ENCODE data around the gene GALNT12. TPM values are rescaled to one million over a fixed set of nuclear protein-coding genes. Genes with fewer than 3 reads are reported as not detected.

GALNT12 gene
- total RNA-seq, 2 experiments from 2014 or later = 10.2 to 12.7 TPM

DNA sequence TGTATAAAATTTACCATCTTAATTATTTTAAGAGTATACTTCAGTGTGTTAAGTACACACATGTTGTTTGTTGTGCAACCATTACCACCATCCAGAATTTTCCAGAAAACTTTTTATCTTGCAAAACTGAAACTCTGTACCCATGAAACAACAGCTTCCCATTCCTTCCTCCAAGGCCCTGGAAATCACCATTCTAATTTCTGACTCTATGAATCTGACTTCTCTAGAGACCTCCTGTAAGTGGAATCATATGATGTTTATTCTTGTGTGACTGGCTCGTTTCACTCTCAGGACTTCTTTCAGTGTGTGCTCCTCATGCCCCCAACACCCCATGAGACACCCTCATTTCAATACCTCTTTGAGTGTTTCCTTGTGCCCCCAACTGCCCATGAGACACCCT, 75.8 kb downstream of the GALNT12 start:
- CTCF ChIA-PET = no interaction called here
- intact Hi-C loops (cut with DNase I, micrococcal nuclease) = no loop called here

DNA sequence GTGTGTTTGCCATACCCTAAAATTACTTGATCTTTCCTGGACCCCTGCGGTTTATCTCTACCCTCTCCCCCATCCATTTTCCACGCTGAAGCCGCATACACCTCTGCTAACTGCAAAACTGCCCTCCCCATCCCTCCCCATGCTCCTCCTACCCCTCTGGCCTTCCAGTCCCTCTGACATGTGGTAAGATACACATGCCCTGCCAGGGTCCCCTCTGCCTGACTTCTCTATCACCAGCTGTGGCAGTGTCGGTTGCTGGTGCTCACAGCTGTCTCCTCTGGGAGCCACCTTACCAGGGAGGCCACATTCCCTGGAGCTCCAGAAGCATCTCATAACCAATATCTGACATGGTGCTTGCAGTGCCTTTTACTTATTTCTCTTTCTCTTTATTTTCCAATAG, 77.4 kb downstream of the GALNT12 start:
- POLR2A ChIA-PET = no interaction called here
- Mint-ChIP-seq H3K4me3 (no peak overlapping the region), H3K27ac (no peak overlapping the region), H3K4me1 (no peaks in the 10 kb centered on the region), H3K27me3 (peaks cover 19% of the 10 kb centered on the region), H3K36me3 (ENCODE audit: low read depth) (no peaks in the 10 kb centered on the region), H3K9me3 (ENCODE audit: low read depth) (no peaks in the 10 kb centered on the region)
- DNase-seq (no peak), ATAC-seq (no peak)
- CTCF ChIA-PET = no interaction called here
- intact Hi-C loops (cut with DNase I, micrococcal nuclease) = no loop called here

More for the DNA sequence above, 75.8 kb downstream of the GALNT12 start:
- Mint-ChIP-seq H3K27ac (no peak overlapping the region), H3K9me3 (ENCODE audit: low read depth) (no peaks in the 10 kb centered on the region), H3K27me3 (peaks cover 18% of the 10 kb centered on the region), H3K4me1 (no peaks in the 10 kb centered on the region), H3K36me3 (ENCODE audit: low read depth) (no peaks in the 10 kb centered on the region), H3K4me3 (no peak overlapping the region)
- POLR2A ChIA-PET = no interaction called here
- no peak for DNase-seq
- ATAC-seq = no peak

DNA sequence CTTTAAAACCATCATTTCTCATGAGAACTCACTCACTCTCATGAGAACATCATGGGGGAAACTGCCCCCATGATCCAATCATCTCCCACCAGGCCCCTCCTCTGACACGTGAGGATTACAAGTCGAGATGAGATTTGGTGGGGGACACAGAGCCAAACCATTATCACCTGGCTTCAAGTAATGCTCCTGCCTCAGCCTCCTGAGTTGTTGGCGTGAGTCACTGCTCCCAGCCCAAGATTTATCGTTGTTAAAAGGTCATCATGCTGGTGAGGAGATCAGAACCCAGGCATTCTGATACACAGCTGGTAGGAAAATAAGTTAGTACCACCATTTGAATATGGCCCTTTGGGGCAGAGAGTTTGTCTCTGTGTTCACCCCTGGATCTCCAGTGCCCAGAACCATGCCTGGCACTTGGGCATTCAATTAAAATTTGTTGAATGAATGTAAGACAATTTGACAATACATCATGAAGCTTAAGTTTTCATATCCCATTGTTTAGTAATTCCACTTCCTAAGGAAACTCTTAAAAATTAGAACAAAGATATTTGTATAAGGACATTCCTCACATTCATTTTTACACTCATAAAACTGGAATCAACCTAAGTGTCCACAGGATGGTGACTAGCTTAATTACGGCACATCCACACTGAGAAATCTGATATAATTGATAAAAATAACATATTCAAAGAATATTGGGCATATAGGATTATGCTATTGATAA, 78.3 kb downstream of the GALNT12 start:
- no peak overlapping the region for H3K27ac Mint-ChIP-seq
- intact Hi-C loops (cut with DNase I, micrococcal nuclease) = no loop called here
- ATAC-seq = no peak
- CTCF ChIA-PET = no interaction called here
- POLR2A ChIA-PET = no interaction called here
- no peaks in the 10 kb centered on the region for H3K9me3 Mint-ChIP-seq (ENCODE audit: low read depth)
- no peak for DNase-seq
- H3K4me1 Mint-ChIP-seq = no peaks in the 10 kb centered on the region
- H3K36me3 Mint-ChIP-seq (ENCODE audit: low read depth) = no peaks in the 10 kb centered on the region
- no peak overlapping the region for H3K4me3 Mint-ChIP-seq
- H3K27me3 Mint-ChIP-seq = peaks cover 23% of the 10 kb centered on the region

DNA sequence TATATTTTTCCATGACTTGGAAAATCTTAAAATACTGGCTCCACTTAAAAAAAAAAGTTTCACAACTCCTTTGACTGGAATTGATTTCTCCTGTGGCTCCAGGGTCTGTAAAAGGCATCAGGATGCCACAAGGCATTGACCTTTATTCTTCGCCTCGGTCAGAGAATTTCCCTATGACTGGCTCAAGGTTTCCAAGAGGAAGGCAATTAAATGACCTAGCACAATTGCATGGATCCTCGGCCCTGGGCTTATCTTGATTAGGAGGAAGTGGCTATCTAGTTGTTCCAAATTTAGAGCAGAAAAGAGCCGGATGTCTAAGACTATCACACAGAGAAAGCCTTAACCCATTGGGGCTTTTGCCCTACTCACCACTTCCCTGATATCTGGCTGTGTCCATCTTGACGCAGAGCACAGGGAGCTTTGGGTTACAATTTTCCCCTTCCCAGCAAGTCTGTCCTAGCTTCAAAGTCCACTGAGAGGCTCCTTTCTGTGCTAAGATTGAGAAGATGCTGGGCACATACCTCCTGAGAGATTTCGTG, 79.3 kb downstream of the GALNT12 start:
- H3K4me3 Mint-ChIP-seq = no peak overlapping the region
- no peaks in the 10 kb centered on the region for H3K4me1 Mint-ChIP-seq
- ATAC-seq = no peak
- ChIA-PET POLR2A (no interaction called here), CTCF (no interaction called here)
- no peaks in the 10 kb centered on the region for H3K36me3 Mint-ChIP-seq (ENCODE audit: low read depth)
- intact Hi-C loops (cut with DNase I, micrococcal nuclease) = no loop called here
- DNase-seq = no peak
- no peaks in the 10 kb centered on the region for H3K9me3 Mint-ChIP-seq (ENCODE audit: low read depth)
- no peak overlapping the region for H3K27ac Mint-ChIP-seq
- H3K27me3 Mint-ChIP-seq = peaks cover 21% of the 10 kb centered on the region

DNA sequence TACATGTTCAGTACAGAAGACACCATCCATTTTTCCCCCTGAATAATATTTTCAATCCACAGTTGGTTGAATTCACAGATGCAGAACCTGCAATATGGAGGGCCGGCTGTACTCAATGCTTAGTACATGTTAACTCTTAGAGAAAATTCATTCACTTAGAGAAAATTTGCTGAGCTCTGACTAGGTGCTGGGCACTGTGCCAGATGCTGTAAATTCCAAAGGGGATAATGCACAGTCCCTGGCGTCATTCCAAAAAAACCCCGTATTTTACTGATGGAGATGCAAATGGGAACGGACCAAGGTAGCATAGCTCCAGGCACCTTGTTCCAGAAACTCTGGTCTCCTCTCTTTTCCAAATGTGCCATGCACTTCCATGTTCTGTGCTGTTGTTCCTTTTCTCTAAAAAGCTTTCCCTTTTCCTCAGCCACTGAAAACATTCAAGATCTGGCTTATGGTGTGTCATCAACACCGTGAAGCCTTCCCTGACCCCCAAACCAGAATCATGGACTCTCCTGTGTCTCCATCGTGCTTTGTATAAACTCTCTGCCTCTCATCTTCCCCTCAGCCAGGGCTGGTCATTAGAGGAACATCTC, 80.5 kb downstream of the GALNT12 start:
- Mint-ChIP-seq H3K4me1 (no peaks in the 10 kb centered on the region), H3K27me3 (peaks cover 15% of the 10 kb centered on the region), H3K9me3 (ENCODE audit: low read depth) (no peaks in the 10 kb centered on the region), H3K27ac (no peak overlapping the region), H3K36me3 (ENCODE audit: low read depth) (no peaks in the 10 kb centered on the region), H3K4me3 (no peak overlapping the region)
- no peak for DNase-seq
- POLR2A ChIA-PET = no interaction called here
- ATAC-seq = no peak
- intact Hi-C loops (cut with DNase I, micrococcal nuclease) = no loop called here
- CTCF ChIA-PET = no interaction called here

DNA sequence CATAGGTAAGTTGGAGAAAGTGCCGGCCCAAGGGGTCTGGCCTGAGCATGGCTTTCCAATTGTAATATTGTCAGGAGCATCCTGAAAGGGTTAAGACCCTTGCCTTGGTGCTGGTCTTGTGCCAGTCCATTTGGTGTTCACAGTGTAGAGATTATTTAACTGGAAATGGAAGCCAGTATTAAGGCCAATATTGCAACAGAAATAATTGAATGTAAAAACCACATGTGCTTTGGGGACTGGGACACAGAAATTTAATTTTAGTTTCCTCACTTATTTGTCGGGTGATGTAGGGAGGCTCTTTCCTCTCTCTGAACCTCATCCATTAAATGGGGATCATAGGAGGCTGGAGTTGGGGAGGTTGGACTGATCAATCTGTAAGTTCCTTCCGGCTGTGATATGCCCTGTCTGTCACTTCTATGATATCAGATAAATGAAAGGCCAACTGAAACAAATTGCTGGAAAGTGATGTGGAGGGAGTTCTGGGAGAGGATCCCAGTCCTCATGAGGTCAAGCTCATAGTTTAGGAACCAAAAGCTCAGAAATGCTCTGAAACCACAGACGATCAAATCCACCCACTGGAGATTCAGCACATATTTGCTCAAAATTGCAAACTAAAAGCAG, 81.4 kb downstream of the GALNT12 start:
- intact Hi-C loops (cut with DNase I, micrococcal nuclease) = no loop called here
- ATAC-seq (no peak), DNase-seq (no peak)
- POLR2A ChIA-PET = no interaction called here
- H3K27me3 Mint-ChIP-seq = peaks cover 12% of the 10 kb centered on the region
- CTCF ChIA-PET = no interaction called here
- no peak overlapping the region for H3K4me3 Mint-ChIP-seq
- H3K27ac Mint-ChIP-seq = no peak overlapping the region
- no peaks in the 10 kb centered on the region for H3K9me3 Mint-ChIP-seq (ENCODE audit: low read depth)
- H3K36me3 Mint-ChIP-seq (ENCODE audit: low read depth) = no peaks in the 10 kb centered on the region
- no peaks in the 10 kb centered on the region for H3K4me1 Mint-ChIP-seq

DNA sequence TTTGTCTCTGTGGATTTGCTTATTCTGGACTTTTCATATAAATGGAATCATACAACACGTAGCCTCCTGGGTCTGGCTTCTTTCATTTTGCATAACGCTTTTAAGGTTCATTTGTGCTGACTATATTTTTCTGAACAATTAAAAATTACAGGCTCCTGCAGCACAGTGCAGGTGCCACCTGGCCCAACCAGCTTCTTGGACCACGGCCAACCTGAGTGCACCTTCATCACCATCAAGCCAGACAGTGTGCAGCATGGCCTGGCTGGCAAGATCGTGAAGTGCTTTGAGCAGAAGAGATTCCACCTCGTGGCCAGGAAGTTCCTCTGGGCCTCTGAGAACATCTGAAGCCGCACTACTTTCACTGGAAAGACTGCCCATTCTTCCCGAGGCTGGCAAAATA, 82.8 kb downstream of the GALNT12 start:
- ChIA-PET CTCF (no interaction called here), POLR2A (no interaction called here)
- intact Hi-C loops (cut with DNase I, micrococcal nuclease) = no loop called here
- H3K27ac Mint-ChIP-seq = no peak overlapping the region
- H3K4me1 Mint-ChIP-seq = no peaks in the 10 kb centered on the region
- DNase-seq = no peak
- H3K36me3 Mint-ChIP-seq (ENCODE audit: low read depth) = no peaks in the 10 kb centered on the region
- no peak overlapping the region for H3K4me3 Mint-ChIP-seq
- no peaks in the 10 kb centered on the region for H3K9me3 Mint-ChIP-seq (ENCODE audit: low read depth)
- ATAC-seq = no peak
- peaks cover 13% of the 10 kb centered on the region for H3K27me3 Mint-ChIP-seq

DNA sequence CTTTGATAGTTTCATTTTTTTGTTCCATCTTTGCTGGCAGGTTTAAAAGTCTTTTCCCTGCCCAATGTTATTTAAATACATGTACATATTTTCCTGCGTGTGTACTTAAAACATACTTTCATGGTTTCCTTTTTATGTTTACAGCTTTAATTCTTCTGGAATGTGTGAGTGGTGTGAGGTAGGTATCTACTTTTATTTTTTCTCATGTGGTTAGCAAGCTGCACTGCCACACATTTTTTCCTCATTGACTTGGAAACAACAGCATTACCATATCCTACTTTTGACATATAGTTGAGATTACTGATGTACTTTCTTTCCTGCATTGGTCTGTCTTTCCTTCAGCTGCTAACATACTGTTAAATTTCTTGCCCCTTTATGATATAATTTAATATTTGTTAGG, 84.8 kb downstream of the GALNT12 start:
- ChIA-PET POLR2A (no interaction called here), CTCF (interaction anchor here (0.5 to 1.0 kb wide), 5 partner anchors 51 to 290 kb away, joined by 3 to 5 read pairs (median 3); no protein-coding TSS in a partner anchor)
- H3K36me3 Mint-ChIP-seq (ENCODE audit: low read depth) = no peaks in the 10 kb centered on the region
- H3K27me3 Mint-ChIP-seq = peaks cover 21% of the 10 kb centered on the region
- no peak overlapping the region for H3K27ac Mint-ChIP-seq
- ATAC-seq = no peak
- no peaks in the 10 kb centered on the region for H3K4me1 Mint-ChIP-seq
- intact Hi-C loops (cut with DNase I, micrococcal nuclease) = no loop called here
- no peak overlapping the region for H3K4me3 Mint-ChIP-seq
- H3K9me3 Mint-ChIP-seq (ENCODE audit: low read depth) = peaks cover 4% of the 10 kb centered on the region
- no peak for DNase-seq

DNA sequence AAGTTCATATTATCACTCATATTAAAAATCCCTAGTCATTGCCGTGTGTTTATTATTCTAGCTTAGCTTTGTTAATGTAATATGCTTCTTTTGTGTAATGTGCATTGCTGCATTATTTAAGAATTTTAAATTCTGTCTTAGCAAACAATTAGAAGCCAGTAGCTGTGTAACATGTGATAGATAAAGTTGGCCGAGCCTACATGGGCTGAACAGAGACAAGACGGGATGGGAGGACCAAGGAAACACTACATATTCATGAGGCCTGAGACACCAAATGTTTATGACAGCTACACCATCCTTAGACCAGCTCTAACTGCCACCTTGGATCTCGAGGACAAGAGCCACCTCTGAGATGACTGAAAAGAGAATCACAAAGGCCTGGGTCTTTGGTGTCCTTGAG, 85.2 kb downstream of the GALNT12 start:
- peaks cover 4% of the 10 kb centered on the region for H3K9me3 Mint-ChIP-seq (ENCODE audit: low read depth)
- H3K27ac Mint-ChIP-seq = no peak overlapping the region
- no peak overlapping the region for H3K4me3 Mint-ChIP-seq
- no peaks in the 10 kb centered on the region for H3K4me1 Mint-ChIP-seq
- ChIA-PET CTCF (interaction anchor here (0.5 to 0.6 kb wide), 2 partner anchors 71 to 101 kb away, joined by 3 read pairs; no protein-coding TSS in a partner anchor), POLR2A (no interaction called here)
- H3K36me3 Mint-ChIP-seq (ENCODE audit: low read depth) = no peaks in the 10 kb centered on the region
- ATAC-seq = no peak
- intact Hi-C loops (cut with DNase I, micrococcal nuclease) = no loop called here
- DNase-seq = no peak
- peaks cover 21% of the 10 kb centered on the region for H3K27me3 Mint-ChIP-seq

DNA sequence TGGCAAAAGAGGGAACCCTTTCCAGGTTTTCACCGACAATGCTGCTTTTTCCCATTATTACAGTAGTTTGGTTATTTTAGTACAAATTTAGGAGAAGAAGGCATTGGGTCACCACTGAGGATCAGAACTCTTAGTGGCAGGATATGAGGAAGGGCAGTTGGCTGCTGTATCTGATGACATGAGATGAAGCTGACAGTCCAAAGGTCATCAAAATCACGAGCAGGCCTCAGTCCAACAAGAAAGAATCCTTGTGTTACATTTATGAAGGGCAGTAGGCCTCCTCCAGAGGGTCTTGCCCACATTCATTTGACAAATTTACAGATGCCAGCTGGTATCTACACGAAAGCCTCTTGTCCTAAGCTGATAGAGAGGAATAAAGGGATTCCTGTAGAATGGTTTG, 86.7 kb downstream of the GALNT12 start:
- H3K4me1 Mint-ChIP-seq = no peaks in the 10 kb centered on the region
- ATAC-seq = no peak
- H3K27ac Mint-ChIP-seq = no peak overlapping the region
- intact Hi-C loops (cut with DNase I, micrococcal nuclease) = no loop called here
- H3K4me3 Mint-ChIP-seq = no peak overlapping the region
- no peaks in the 10 kb centered on the region for H3K36me3 Mint-ChIP-seq (ENCODE audit: low read depth)
- DNase-seq = no peak
- peaks cover 4% of the 10 kb centered on the region for H3K9me3 Mint-ChIP-seq (ENCODE audit: low read depth)
- peaks cover 20% of the 10 kb centered on the region for H3K27me3 Mint-ChIP-seq
- POLR2A ChIA-PET = no interaction called here
- CTCF ChIA-PET = interaction anchor here (0.8 to 2.4 kb wide), 2 partner anchors 47 to 104 kb away, joined by 5 to 8 read pairs; no protein-coding TSS in a partner anchor

DNA sequence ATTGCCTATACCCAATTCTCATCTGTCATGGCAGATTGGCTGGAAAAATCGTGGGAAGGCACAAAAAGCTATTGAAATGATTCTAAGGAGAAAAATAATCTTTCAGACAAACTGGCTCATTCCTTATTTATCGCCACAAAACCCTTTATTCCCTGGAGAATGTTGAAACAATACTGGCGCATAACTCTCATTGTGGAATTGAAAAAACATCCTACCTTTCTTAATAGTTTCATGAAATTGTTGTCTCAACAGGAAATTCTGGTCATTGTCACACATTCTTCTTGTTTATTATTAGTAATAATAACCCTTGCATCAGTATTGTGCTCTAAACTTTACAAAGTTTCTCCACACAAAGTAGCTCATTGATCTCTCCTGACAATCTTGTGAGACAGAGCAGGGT, 87.3 kb downstream of the GALNT12 start:
- no peak for DNase-seq
- Mint-ChIP-seq H3K4me3 (no peak overlapping the region), H3K27ac (no peak overlapping the region), H3K36me3 (ENCODE audit: low read depth) (no peaks in the 10 kb centered on the region), H3K27me3 (peaks cover 20% of the 10 kb centered on the region), H3K4me1 (peaks cover 3% of the 10 kb centered on the region), H3K9me3 (ENCODE audit: low read depth) (peaks cover 4% of the 10 kb centered on the region)
- intact Hi-C loops (cut with DNase I, micrococcal nuclease) = no loop called here
- no peak for ATAC-seq
- ChIA-PET POLR2A (no interaction called here), CTCF (interaction anchor here (0.8 to 2.4 kb wide), 2 partner anchors 47 to 104 kb away, joined by 5 to 8 read pairs; no protein-coding TSS in a partner anchor)

DNA sequence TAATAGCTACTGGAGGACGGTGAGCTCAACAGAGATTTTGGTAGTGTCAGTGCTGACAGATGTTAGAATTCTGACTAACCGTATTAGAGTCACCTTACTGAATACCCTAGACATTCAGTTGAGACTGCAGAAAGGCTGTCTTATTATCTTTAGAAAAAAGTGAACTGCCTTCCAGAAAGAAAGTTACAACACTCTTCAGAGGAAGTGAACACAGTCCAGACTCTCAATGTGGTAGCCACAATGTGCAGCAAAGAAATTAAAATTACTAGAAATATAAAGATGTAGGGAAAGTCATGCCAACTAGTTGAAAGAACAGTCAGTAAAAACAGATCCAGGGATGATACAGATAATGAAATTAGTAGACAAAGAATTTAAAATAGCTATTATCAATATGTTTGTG, 89.2 kb downstream of the GALNT12 start:
- POLR2A ChIA-PET = no interaction called here
- H3K36me3 Mint-ChIP-seq (ENCODE audit: low read depth) = no peaks in the 10 kb centered on the region
- peaks cover 17% of the 10 kb centered on the region for H3K27me3 Mint-ChIP-seq
- CTCF ChIA-PET = no interaction called here
- H3K4me1 Mint-ChIP-seq = peaks cover 4% of the 10 kb centered on the region
- H3K27ac Mint-ChIP-seq = no peak overlapping the region
- no peak for DNase-seq
- no peak for ATAC-seq
- intact Hi-C loops (cut with DNase I, micrococcal nuclease) = no loop called here
- H3K9me3 Mint-ChIP-seq (ENCODE audit: low read depth) = peaks cover 4% of the 10 kb centered on the region
- H3K4me3 Mint-ChIP-seq = no peak overlapping the region
